OCI-LY1 (cell line): ENCODE data around the gene TRRAP.

Experiments
- H2AFZ ChIP-seq: fragments of 200-600 bp; sonication (generic), shearing (Covaris generic); 2 replicates; pipeline ENCODE4 v1.6.0; 2014; ENCODE audit warnings: antibody characterized with exemption, mild to moderate bottlenecking, low read length
- H3F3A ChIP-seq: fragments of 200-600 bp; sonication (generic), shearing (Covaris generic); 2 replicates; pipeline ENCODE4 v1.6.0; 2014; ENCODE audit warnings: mild to moderate bottlenecking, antibody characterized with exemption, low read length, moderate library complexity; ENCODE audit not compliant: insufficient read depth
- H3K27ac ChIP-seq: fragments of 200-600 bp; sonication (generic); 2 replicates; pipeline ENCODE4 v1.5.1; 2014; ENCODE audit warnings: low read length, mixed run types, mild to moderate bottlenecking, low read depth; ENCODE audit not compliant: poor library complexity, severe bottlenecking
- H3K27me3 ChIP-seq: fragments of 200-600 bp; sonication (generic); 2 replicates; pipeline ENCODE4 v1.6.0; 2014; ENCODE audit warnings: antibody characterized with exemption, mild to moderate bottlenecking, low read length, moderate library complexity; ENCODE audit not compliant: insufficient read depth
- H3K36me3 ChIP-seq: fragments of 200-600 bp; sonication (generic); 2 replicates; pipeline ENCODE4 v1.6.1; 2014; ENCODE audit warnings: mild to moderate bottlenecking, antibody characterized with exemption, low read length, moderate library complexity, mixed read lengths; ENCODE audit not compliant: insufficient read depth
- H3K4me1 ChIP-seq: fragments of 200-600 bp; sonication (generic); 2 replicates; pipeline ENCODE4 v1.5.1; 2014; ENCODE audit warnings: mild to moderate bottlenecking, low read length, moderate library complexity; ENCODE audit not compliant: insufficient read depth, severe bottlenecking
- H3K4me2 ChIP-seq: fragments of 200-600 bp; sonication (generic), shearing (Covaris generic); 2 replicates; pipeline ENCODE4 v1.6.1; 2014; ENCODE audit warnings: low read length
- H3K4me3 ChIP-seq: fragments of 200-600 bp; sonication (generic); 2 replicates; pipeline ENCODE4 v1.5.1; 2014; ENCODE audit warnings: low read length, low read depth, mild to moderate bottlenecking, mixed read lengths; ENCODE audit not compliant: poor library complexity, severe bottlenecking
- H3K79me2 ChIP-seq: fragments of 200-600 bp; shearing (Covaris generic); 2 replicates; pipeline ENCODE4 v1.6.1; 2016; ENCODE audit warnings: mixed run types, low read length, mixed read lengths; ENCODE audit not compliant: insufficient read depth
- H3K9ac ChIP-seq: fragments of 200-600 bp; sonication (generic), shearing (Covaris generic); 2 replicates; pipeline ENCODE4 v1.6.1; 2014; ENCODE audit warnings: mild to moderate bottlenecking, low read length, mixed read lengths
- H3K9me2 ChIP-seq: fragments of 200-600 bp; sonication (generic), shearing (Covaris generic); 2 replicates; pipeline ENCODE4 v1.6.1; 2014; ENCODE audit warnings: low read depth, mild to moderate bottlenecking, low read length, mixed read lengths
- H3K9me3 ChIP-seq: fragments of 200-600 bp; shearing (Covaris generic); 2 replicates; pipeline ENCODE4 v1.6.1; 2014; ENCODE audit warnings: low read length, mixed read lengths
- H4K20me1 ChIP-seq: fragments of 200-600 bp; sonication (generic), shearing (Covaris generic); 2 replicates; pipeline ENCODE4 v1.6.0; 2016; ENCODE audit warnings: mild to moderate bottlenecking, low read length; ENCODE audit not compliant: insufficient read depth
- CTCF ChIP-seq: fragments of 200-600 bp; sonication (generic), shearing (Covaris generic); IDR thresholded peaks from 2 replicates; pipeline ENCODE4 v1.5.1; 2017; ENCODE audit warnings: mild to moderate bottlenecking, antibody characterized with exemption, low read length, moderate library complexity, mixed read lengths
- EZH2 ChIP-seq: fragments of 200-600 bp; sonication (generic), shearing (Covaris generic); IDR thresholded peaks from 2 replicates; pipeline ENCODE4 v1.8.0; 2017; ENCODE audit warnings: borderline replicate concordance, mixed run types, mild to moderate bottlenecking, antibody characterized with exemption, low read length, moderate library complexity, mixed read lengths

TRRAP gene

GRCh38 chr7:98981701-98982100 is 103.4 kb downstream of the TRRAP start:
- H3K4me1 ChIP-seq = no peaks in the 10 kb centered on the region
- peaks cover 7% of the 10 kb centered on the region; the same call in 1 of the 2 replicates for H3K9me3 ChIP-seq
- H3F3A ChIP-seq = no peaks in the 10 kb centered on the region
- H3K9ac ChIP-seq = no peak overlapping the region
- H3K79me2 ChIP-seq = no peaks in the 10 kb centered on the region
- no peaks in the 10 kb centered on the region for H4K20me1 ChIP-seq
- H3K4me3 ChIP-seq = no peak overlapping the region
- no peak overlapping the region for H2AFZ ChIP-seq
- TF ChIP-seq CTCF (no peak), EZH2 (no peak)
- no peaks in the 10 kb centered on the region for H3K9me2 ChIP-seq
- no peak overlapping the region for H3K4me2 ChIP-seq
- H3K27ac ChIP-seq = no peak overlapping the region
- peaks cover 99% of the 10 kb centered on the region for H3K36me3 ChIP-seq
- H3K27me3 ChIP-seq = no peaks in the 10 kb centered on the region

GRCh38 chr7:98982686-98983085 is 104.4 kb downstream of the TRRAP start:
- Histone ChIP-seq H3K27me3 (no peaks in the 10 kb centered on the region), H3K4me2 (no peak overlapping the region), H4K20me1 (no peaks in the 10 kb centered on the region), H3K4me1 (no peaks in the 10 kb centered on the region), H3K4me3 (no peak overlapping the region), H3K9me3 (peaks cover 7% of the 10 kb centered on the region; the same call in 1 of the 2 replicates), H3K9ac (no peak overlapping the region), H2AFZ (no peak overlapping the region), H3K36me3 (peaks cover 99% of the 10 kb centered on the region), H3K9me2 (no peaks in the 10 kb centered on the region), H3K27ac (no peak overlapping the region), H3F3A (no peaks in the 10 kb centered on the region), H3K79me2 (no peaks in the 10 kb centered on the region)
- no peak for TF ChIP-seq EZH2
- no peak for TF ChIP-seq CTCF

- Histone ChIP-seq H3K79me2 (no peaks in the 10 kb centered on the region), H3F3A (no peaks in the 10 kb centered on the region), H3K4me2 (no peak overlapping the region), H3K4me3 (no peak overlapping the region), H3K27ac (no peak overlapping the region), H3K9ac (no peak overlapping the region), H2AFZ (no peak overlapping the region), H3K9me2 (no peaks in the 10 kb centered on the region), H3K4me1 (no peaks in the 10 kb centered on the region), H3K36me3 (peaks cover 99% of the 10 kb centered on the region), H3K9me3 (peaks cover 7% of the 10 kb centered on the region; the same call in 1 of the 2 replicates), H3K27me3 (no peaks in the 10 kb centered on the region), H4K20me1 (no peaks in the 10 kb centered on the region)
- TF ChIP-seq EZH2 = no peak
- no peak for TF ChIP-seq CTCF
Measured at GRCh38 chr7:98984126-98984525, 105.8 kb downstream of the TRRAP start.
